HepG2 (cell line): ENCODE measurements around the gene UBE2L6. TPM values are rescaled to one million over a fixed set of nuclear protein-coding genes. Genes with fewer than 3 reads are reported as not detected.

Experiments
- ATAC-seq: fragments of 200-7000 bp; cut with Tn5 transposase; 3 replicates; pipeline ENCODE4 v1.9.1; 2020; ENCODE audit warnings: mild to moderate bottlenecking, moderate library complexity
- BruUV-seq: library from RNA; stranded (reverse); fragments of 400-500 nt; replicated peaks from 2 replicates; lab custom pipeline; 2021; lab: Mats Ljungman, UMichigan
- CTCF ChIA-PET: fragments of 300-600 bp; formaldehyde crosslinking; extraction: SDS; loops from one replicate; lab custom pipeline; 2021; ENCODE audit warnings: low total read pairs, inconsistent platforms, low intra/inter-chr PET ratio; lab: Yijun Ruan, JAX
- POLR2A ChIA-PET: fragments of 350-600 bp; sonication (Branson Sonifier 250); formaldehyde crosslinking; loops from one replicate; lab custom pipeline; 2020; ENCODE audit warnings: antibody characterized with exemption, inconsistent platforms; lab: Yijun Ruan, JAX
- DNase-seq: peaks from one replicate; pipeline ENCODE4 v3.0.0-alpha.2; 2015; ENCODE audit warnings: low spot score
- FAIRE-seq: peaks from 3 replicates; lab custom pipeline; 2011; peaks lifted over from hg19 to GRCh38; lab: Jason Lieb, UNC
- H2AFZ ChIP-seq: one replicate; pipeline ENCODE4 v1.6.1; 2011; ENCODE audit warnings: low read length, inconsistent platforms
- H3K27ac ChIP-seq: fragments of 300-600 bp; 3 replicates; pipeline ENCODE4 v1.8.0; 2011; ENCODE audit warnings: mixed run types, mild to moderate bottlenecking, mixed read lengths, low read length, inconsistent platforms; ENCODE audit not compliant: insufficient read depth; ENCODE audit errors: extremely low read length
- H3K27me3 ChIP-seq, 2 experiments: fragments of 200-600 bp in 1 of 2; 2 replicates in 1 of 2; 3 replicates in 1 of 2; pipeline versions ENCODE4 v1.6.0 to v1.8.0; 2011; ENCODE audit warnings: low read length in 2 of 2, mild to moderate bottlenecking in 2 of 2, moderate library complexity in 2 of 2, inconsistent platforms in 1 of 2; ENCODE audit not compliant: insufficient read depth in 2 of 2, control insufficient read depth in 1 of 2
- H3K36me3 ChIP-seq, 2 experiments: fragments of 200-600 bp in 1 of 2; replicated peaks in 1 of 2; 2 replicates in 1 of 2; 3 replicates in 1 of 2; pipeline versions ENCODE4 v1.5.1 to v1.8.0; 2011; ENCODE audit warnings: low read length in 2 of 2, inconsistent platforms in 1 of 2; ENCODE audit not compliant: insufficient read depth in 2 of 2, control insufficient read depth in 1 of 2
- H3K4me1 ChIP-seq: 2 replicates; pipeline ENCODE4 v1.5.1; 2012; ENCODE audit warnings: low read length, inconsistent platforms; ENCODE audit not compliant: insufficient read depth
- H3K4me2 ChIP-seq: 2 replicates; pipeline ENCODE4 v1.6.0; 2011; ENCODE audit warnings: low read depth, low read length, inconsistent platforms
- H3K4me3 ChIP-seq, 3 experiments: fragments of 200-600 bp in 1 of 3; sonication (generic), shearing (Covaris generic) in 1 of 3; replicated peaks in 1 of 3; 2 replicates each; pipeline ENCODE4 v1.5.1; 2011 to 2016; ENCODE audit warnings: low read length in 3 of 3, inconsistent platforms in 2 of 3, low read depth in 2 of 3, mild to moderate bottlenecking in 2 of 3, control low read depth in 1 of 3, mixed read lengths in 1 of 3; ENCODE audit not compliant: insufficient read depth in 1 of 3
- H3K79me2 ChIP-seq: one replicate; pipeline ENCODE4 v1.6.1; 2011; ENCODE audit warnings: low read length, inconsistent platforms; ENCODE audit not compliant: insufficient read depth
- H3K9ac ChIP-seq: 2 replicates; pipeline ENCODE4 v1.6.0; 2011; ENCODE audit warnings: mild to moderate bottlenecking, low read depth, low read length, inconsistent platforms; ENCODE audit not compliant: insufficient read depth
- H3K9me3 ChIP-seq: 2 replicates; pipeline ENCODE4 v1.5.1; 2012; ENCODE audit warnings: mild to moderate bottlenecking, low read length
- H4K20me1 ChIP-seq: 2 replicates; pipeline ENCODE4 v1.6.0; 2011; ENCODE audit warnings: inconsistent platforms, mild to moderate bottlenecking, low read length, moderate library complexity; ENCODE audit not compliant: insufficient read depth
- ATRX ChIP-seq: sonication (generic); formaldehyde crosslinking; IDR thresholded peaks from 2 replicates; pipeline ENCODE4 v1.4.0; 2020; ENCODE audit warnings: missing genetic modification reagents, borderline replicate concordance
- DZIP1 ChIP-seq: sonication (generic); formaldehyde crosslinking; IDR thresholded peaks from 2 replicates; pipeline ENCODE4 v1.5.0; 2020; ENCODE audit warnings: mild to moderate bottlenecking, missing genetic modification reagents
- HOXA3 ChIP-seq: sonication (generic); formaldehyde crosslinking; IDR thresholded peaks from 2 replicates; pipeline ENCODE4 v1.5.0; 2020; ENCODE audit warnings: missing genetic modification reagents
- MYC ChIP-seq: sonication (generic); formaldehyde crosslinking; IDR thresholded peaks from 2 replicates; pipeline ENCODE4 v1.9.0; 2021; ENCODE audit warnings: missing genetic modification reagents, borderline replicate concordance
- NR2F2 ChIP-seq: IDR thresholded peaks from 2 replicates; pipeline ENCODE4 v1.6.1; 2012; ENCODE audit warnings: low read depth, inconsistent platforms, borderline replicate concordance
- PPARG ChIP-seq: conservative IDR thresholded peaks from 2 replicates; pipeline ENCODE4 v1.6.1; 2016; ENCODE audit warnings: missing biosample characterization, missing genetic modification reagents
- RARA ChIP-seq: IDR thresholded peaks from 2 replicates; pipeline ENCODE4 v1.6.1; 2016; ENCODE audit warnings: missing genetic modification reagents, missing compliant biosample characterization
- SOX5 ChIP-seq: IDR thresholded peaks from 2 replicates; pipeline ENCODE4 v1.6.1; 2016; ENCODE audit warnings: borderline replicate concordance
- SP2 ChIP-seq: sonication (generic); formaldehyde crosslinking; IDR thresholded peaks from 2 replicates; pipeline ENCODE4 v1.5.1; 2020; ENCODE audit warnings: mild to moderate bottlenecking, missing genetic modification reagents
- TCF7 ChIP-seq: sonication (generic); IDR thresholded peaks from 2 replicates; pipeline ENCODE4 v1.6.1; 2016; ENCODE audit warnings: antibody characterized with exemption, low read depth
- TEAD3 ChIP-seq: optimal IDR thresholded peaks from 2 replicates; pipeline ENCODE3; 2016; ENCODE audit warnings: borderline replicate concordance
- ZMYM4 ChIP-seq: sonication (generic); formaldehyde crosslinking; IDR thresholded peaks from 2 replicates; pipeline ENCODE4 v1.8.1; 2023; ENCODE audit warnings: mild to moderate bottlenecking, missing genetic modification reagents
- ZNF225 ChIP-seq: sonication (generic); formaldehyde crosslinking; IDR thresholded peaks from 2 replicates; pipeline ENCODE4 v1.4.0; 2020; ENCODE audit warnings: mild to moderate bottlenecking, missing genetic modification reagents
- ZNF547 ChIP-seq: sonication (generic); formaldehyde crosslinking; IDR thresholded peaks from 2 replicates; pipeline ENCODE4 v1.5.1; 2020; ENCODE audit warnings: mild to moderate bottlenecking, missing genetic modification reagents
- ZUFSP ChIP-seq: sonication (generic); formaldehyde crosslinking; IDR thresholded peaks from 2 replicates; pipeline ENCODE4 v1.9.0; 2021; ENCODE audit warnings: missing genetic modification reagents, mild to moderate bottlenecking, borderline replicate concordance
- WGBS: methylation state at CpG from one replicate; pipeline ENCODE4 v1.1.6; 2017; ENCODE audit warnings: low lambda C conversion rate; 5-methylcytosine and 5-hydroxymethylcytosine counted together
- in situ Hi-C: cut with HindIII; loops from 2 replicates; pipeline ENCODE4 v1.10.0; 2017; ENCODE audit warnings: low pct_unique_long_range_greater_than_20kb; ENCODE audit not compliant: extremely low pct_ligation_motif_present
- intact Hi-C: fragments of 100-400 bp; cut with micrococcal nuclease; formaldehyde crosslinking; loops from one replicate; pipeline ENCODE4 v1.10.0; 2022; ENCODE audit not compliant: unreplicated experiment
- polyA plus RNA-seq, 8 experiments: library from polyadenylated mRNA; depleted of rRNA in 3 of 8; stranded (reverse) in 7 of 8; unstranded in 1 of 8; fragments of >200 nt; fragmentation: Illumina TruSeq in 4 of 8; extraction: Trizol in 4 of 8; gene quantifications; 2 replicates each; pipeline versions ENCODE4 v1.2.1 to v1.2.3, GENCODE V29; 2011 to 2016; ENCODE audit warnings: low read depth in 4 of 8, missing spikeins in 1 of 8, mixed read lengths in 1 of 8; ENCODE audit not compliant: insufficient read depth in 1 of 8
- total RNA-seq, 5 experiments: library from RNA; depleted of rRNA; stranded (reverse); fragments of >200 nt; fragmentation: Illumina TruSeq; extraction: Trizol; gene quantifications; 2 replicates each; pipeline ENCODE4 v1.2.3, GENCODE V29; 2016; ENCODE audit warnings: low read depth in 1 of 5
- TF ChIP-seq, protein P1 (sequence below): sonication (generic); formaldehyde crosslinking; IDR thresholded peaks from 2 replicates; pipeline ENCODE4 v1.5.1; 2020; ENCODE audit warnings: mild to moderate bottlenecking, missing genetic modification reagents, borderline replicate concordance
- TF ChIP-seq, protein P2 (sequence below): sonication (generic); formaldehyde crosslinking; IDR thresholded peaks from 2 replicates; pipeline ENCODE4 v1.4.0; 2020; ENCODE audit warnings: missing genetic modification reagents

The UBE2L6 gene
- total and polyA plus RNA-seq, 2 of the 13 experiments (the other 11 are each of a cell fraction or from before 2014, with no cell fraction given): 30.3 to 30.4 TPM

DNA sequence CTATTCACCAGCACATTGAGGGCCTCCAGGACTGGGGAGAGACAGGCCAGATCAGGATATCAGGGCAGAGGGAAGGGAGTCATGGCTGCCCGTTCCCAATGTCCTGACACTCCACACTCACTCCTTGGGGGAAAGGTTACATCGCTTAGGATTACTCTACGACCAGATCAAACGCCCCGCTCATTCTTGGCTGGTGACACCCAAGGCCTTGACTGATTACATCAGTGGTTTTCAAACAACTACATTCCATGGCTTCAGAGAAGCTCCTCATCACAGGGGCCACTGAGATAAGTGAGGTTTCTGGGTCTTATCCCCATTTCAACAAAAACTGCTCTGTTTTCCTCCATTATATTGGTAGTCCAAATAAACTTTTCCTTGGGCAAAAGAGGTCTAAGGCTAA, 15.0 kb downstream of the UBE2L6 start:
- Histone ChIP-seq H3K9ac (no peak overlapping the region), H2AFZ (no peak overlapping the region), H3K4me3 (peak overlapping the region in 1 of 3 experiments; percentile 12; a peak in 1 of 6 replicates), H3K4me1 (peaks cover 21% of the 10 kb centered on the region), H3K36me3 (peaks cover 1 to 11% of the 10 kb centered on the region in 2 experiments; a peak in 1 of 5 replicates), H3K4me2 (peak overlapping the region; percentile 24), H3K9me3 (no peaks in the 10 kb centered on the region), H3K79me2 (no peaks in the 10 kb centered on the region), H4K20me1 (no peaks in the 10 kb centered on the region), H3K27ac (peak overlapping the region; percentile 28), H3K27me3 (no peaks in the 10 kb centered on the region)
- WGBS: 38% methylated on average over 5 of the region's 5 CpGs
- FAIRE-seq (peak; percentile 60), DNase-seq (peak; percentile 89), ATAC-seq (peak; percentile 79)
- in situ Hi-C loops (no loop called here), intact Hi-C loops (no loop called here)
- CTCF ChIA-PET: no interaction called here
- BruUV-seq: no TSS peak
- POLR2A ChIA-PET: interaction anchor here (0.9 to 2.1 kb wide), 6 partner anchors 10 to 61 kb away, joined by 3 to 7 read pairs (median 3); partner anchors contain the start of genes SERPING1 and UBE2L6
- no peak for TF ChIP-seq ATRX (CRISPR knock-in tag)
- no peak for TF ChIP-seq DZIP1
- TF ChIP-seq ZUFSP: no peak
- TF ChIP-seq, protein P1, sequence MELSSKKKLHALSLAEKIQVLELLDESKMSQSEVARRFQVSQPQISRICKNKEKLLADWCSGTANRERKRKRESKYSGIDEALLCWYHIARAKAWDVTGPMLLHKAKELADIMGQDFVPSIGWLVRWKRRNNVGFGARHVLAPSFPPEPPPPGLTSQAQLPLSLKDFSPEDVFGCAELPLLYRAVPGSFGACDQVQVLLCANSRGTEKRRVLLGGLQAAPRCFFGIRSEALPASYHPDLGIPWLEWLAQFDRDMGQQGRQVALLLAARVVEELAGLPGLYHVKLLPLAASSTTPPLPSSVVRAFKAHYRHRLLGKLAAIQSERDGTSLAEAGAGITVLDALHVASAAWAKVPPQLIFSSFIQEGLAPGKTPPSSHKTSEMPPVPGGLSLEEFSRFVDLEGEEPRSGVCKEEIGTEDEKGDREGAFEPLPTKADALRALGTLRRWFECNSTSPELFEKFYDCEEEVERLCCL (CRISPR knock-in tag): no peak
- no peak for TF ChIP-seq MYC
- peak; percentile 25; the same call in 1 of the 2 replicates for TF ChIP-seq RARA (CRISPR knock-in tag)
- no peak for TF ChIP-seq SOX5 (CRISPR knock-in tag)
- TF ChIP-seq HOXA3: peak; percentile 38; the same call in 1 of the 2 replicates
- TF ChIP-seq NR2F2: peak; percentile 44; the same call in 1 of the 2 replicates
- peak; percentile 92 for TF ChIP-seq TCF7
- TF ChIP-seq PPARG (CRISPR knock-in tag): peak; percentile 70
- TF ChIP-seq ZMYM4 (CRISPR knock-in tag): no peak
- TF ChIP-seq ZNF225 (CRISPR knock-in tag): no peak
- TF ChIP-seq TEAD3 (CRISPR knock-in tag): peak; percentile 90
- no peak for TF ChIP-seq SP2 (CRISPR knock-in tag)
- TF ChIP-seq, protein P2, sequence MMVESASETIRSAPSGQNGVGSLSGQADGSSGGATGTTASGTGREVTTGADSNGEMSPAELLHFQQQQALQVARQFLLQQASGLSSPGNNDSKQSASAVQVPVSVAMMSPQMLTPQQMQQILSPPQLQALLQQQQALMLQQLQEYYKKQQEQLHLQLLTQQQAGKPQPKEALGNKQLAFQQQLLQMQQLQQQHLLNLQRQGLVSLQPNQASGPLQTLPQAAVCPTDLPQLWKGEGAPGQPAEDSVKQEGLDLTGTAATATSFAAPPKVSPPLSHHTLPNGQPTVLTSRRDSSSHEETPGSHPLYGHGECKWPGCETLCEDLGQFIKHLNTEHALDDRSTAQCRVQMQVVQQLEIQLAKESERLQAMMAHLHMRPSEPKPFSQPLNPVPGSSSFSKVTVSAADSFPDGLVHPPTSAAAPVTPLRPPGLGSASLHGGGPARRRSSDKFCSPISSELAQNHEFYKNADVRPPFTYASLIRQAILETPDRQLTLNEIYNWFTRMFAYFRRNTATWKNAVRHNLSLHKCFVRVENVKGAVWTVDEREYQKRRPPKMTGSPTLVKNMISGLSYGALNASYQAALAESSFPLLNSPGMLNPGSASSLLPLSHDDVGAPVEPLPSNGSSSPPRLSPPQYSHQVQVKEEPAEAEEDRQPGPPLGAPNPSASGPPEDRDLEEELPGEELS (CRISPR knock-in tag): no peak
- TF ChIP-seq ZNF547 (CRISPR knock-in tag): no peak
